Vagina (tissue), 2 donors: ENCODE results near the gene SH3RF2.

ENCODE experiments used
- POLR2A ChIP-seq, 2 donors: fragments of 450-650 bp; IDR thresholded peaks; one replicate each; pipeline ENCODE4 v1.6.1; 2017; ENCODE audit warnings: antibody characterized with exemption in 2 of 2, mild to moderate bottlenecking in 2 of 2, moderate library complexity in 2 of 2
- TF ChIP-seq, protein P1 (sequence below), 3 experiments: fragments of 450-650 bp in 2 of 3; fragments of 200-600 bp in 1 of 3; sonication (generic) in 1 of 3; IDR thresholded peaks; one replicate each; pipeline ENCODE4 v1.5.1; 2017 to 2019; ENCODE audit warnings: antibody characterized with exemption in 3 of 3, mild to moderate bottlenecking in 2 of 3, moderate library complexity in 2 of 3

- TF ChIP-seq, protein P1, sequence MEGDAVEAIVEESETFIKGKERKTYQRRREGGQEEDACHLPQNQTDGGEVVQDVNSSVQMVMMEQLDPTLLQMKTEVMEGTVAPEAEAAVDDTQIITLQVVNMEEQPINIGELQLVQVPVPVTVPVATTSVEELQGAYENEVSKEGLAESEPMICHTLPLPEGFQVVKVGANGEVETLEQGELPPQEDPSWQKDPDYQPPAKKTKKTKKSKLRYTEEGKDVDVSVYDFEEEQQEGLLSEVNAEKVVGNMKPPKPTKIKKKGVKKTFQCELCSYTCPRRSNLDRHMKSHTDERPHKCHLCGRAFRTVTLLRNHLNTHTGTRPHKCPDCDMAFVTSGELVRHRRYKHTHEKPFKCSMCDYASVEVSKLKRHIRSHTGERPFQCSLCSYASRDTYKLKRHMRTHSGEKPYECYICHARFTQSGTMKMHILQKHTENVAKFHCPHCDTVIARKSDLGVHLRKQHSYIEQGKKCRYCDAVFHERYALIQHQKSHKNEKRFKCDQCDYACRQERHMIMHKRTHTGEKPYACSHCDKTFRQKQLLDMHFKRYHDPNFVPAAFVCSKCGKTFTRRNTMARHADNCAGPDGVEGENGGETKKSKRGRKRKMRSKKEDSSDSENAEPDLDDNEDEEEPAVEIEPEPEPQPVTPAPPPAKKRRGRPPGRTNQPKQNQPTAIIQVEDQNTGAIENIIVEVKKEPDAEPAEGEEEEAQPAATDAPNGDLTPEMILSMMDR (IDR thresholded peaks at IDR 0.05), result no peak
- TF ChIP-seq POLR2A (IDR thresholded peaks at IDR 0.05), result no peak
These were observed 123.8 kb downstream of the SH3RF2 start for GRCh38 chr5:146060221-146060585.
